NCI-H2081 treated with DMSO at 0.1 percent for 48 hours (cell line): ENCODE results near the gene MIPEP.
"Not testable (repeated sequence)": the region's sequence is repeated elsewhere in the genome, so short reads cannot be mapped to it uniquely, and the experiment has no call there.

Experiments used
- DNase-seq: peaks from one replicate; lab custom pipeline; 2025; lab: John Stamatoyannopoulos, UW

MIPEP gene

GRCh38 chr13:23749288-23749873 lies 139.8 kb downstream of the MIPEP start:
- no peak for DNase-seq

DNA sequence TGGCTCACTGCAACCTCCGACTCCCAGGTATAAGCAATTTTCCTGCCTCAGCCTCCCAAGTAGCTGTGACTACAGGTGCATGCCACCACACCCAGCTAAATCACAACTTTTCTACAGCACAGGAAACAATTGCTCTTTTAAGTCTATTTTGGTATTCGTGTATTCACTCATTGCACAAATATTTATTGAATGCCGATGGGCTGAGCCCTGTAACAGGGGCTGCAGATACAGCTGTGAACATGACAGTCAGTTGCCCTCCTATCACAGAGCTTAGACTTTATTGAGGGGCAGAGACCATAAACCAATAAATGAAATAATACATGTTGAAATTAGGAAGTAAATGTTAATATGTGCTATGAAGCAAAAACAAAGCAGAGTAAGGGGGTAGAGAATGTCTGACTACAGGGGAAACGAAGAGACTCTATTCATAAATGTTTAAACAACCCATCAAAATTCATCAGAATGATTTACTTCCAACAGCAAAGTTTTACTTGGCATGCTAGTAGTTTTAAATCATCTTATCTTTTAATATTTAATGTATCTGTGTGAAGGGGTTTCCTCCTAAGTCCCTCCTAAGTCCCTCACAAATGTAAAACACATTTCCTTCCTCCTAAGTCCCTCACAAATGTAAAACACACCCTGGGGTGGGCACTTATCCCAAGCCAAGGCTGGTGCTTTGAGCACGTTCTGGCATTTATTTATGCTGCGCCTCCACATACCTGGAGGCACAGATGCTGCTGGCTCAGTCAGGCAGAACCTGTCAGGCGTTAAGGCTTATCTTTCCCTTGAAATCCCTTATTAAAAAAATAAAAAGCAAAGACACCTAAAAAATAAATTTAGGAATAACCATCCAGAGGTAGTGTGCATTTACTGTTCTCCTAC lies 140.8 kb downstream of the MIPEP start:
- no peak for DNase-seq

DNA sequence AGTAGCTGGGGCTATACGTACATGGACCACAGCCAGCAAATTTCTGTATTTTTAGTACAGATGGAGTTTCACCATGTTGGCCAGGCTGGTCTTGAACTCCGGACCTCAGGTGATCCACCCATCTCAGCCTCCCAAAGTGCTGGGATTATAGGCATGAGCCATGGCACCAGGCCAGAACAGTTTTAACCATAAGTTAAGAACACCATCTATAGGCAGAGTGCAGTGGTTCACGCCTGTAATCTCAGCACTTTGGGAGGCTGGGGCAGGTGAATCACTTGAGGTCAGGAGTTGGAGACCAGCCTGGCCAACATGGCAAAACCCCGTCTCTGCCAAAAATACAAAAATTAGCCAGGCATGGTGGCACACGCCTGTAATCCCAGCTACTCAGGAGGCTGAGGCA lies 143.1 kb downstream of the MIPEP start:
- not testable (repeated sequence) for DNase-seq

- DNase-seq, result no peak
These were observed 144.9 kb downstream of the MIPEP start for GRCh38 chr13:23744315-23744714.

GRCh38 chr13:23743278-23744076 lies 145.7 kb downstream of the MIPEP start:
- DNase-seq, result no peak

DNA sequence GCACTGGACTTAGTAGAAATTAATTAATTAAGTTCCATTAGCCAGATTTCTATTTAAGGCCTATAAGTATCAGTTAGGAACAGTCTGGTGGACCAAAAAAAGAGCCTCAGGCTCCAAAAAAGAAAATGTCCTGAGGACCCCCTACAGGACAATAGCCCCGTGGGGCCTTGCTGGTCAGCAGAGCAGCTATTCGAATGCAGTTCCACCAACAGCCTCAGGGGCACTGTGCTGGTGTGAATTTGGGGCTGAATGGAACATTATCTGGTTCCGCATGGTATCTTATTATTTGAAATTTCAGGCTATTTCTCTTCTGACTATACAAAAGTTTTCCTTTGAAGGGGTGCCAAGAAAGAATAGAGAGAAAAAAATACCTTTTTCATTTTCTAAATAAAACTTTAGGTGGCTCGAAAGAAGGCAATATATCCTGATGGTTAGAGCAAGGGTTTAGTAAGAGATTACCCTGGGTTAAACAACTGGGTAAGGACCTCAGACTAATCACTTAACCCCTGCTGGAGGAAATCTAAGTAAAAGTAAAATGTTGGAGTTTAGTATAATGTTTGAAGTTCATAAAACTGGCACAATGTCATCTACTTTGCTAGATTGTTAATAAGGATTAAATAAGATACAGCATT lies 147.2 kb downstream of the MIPEP start:
- no peak for DNase-seq

- no peak for DNase-seq
These were observed 149.2 kb downstream of the MIPEP start for GRCh38 chr13:23740002-23740401.

- DNase-seq, result no peak
These were observed 149.6 kb downstream of the MIPEP start for GRCh38 chr13:23739596-23739995.

DNA sequence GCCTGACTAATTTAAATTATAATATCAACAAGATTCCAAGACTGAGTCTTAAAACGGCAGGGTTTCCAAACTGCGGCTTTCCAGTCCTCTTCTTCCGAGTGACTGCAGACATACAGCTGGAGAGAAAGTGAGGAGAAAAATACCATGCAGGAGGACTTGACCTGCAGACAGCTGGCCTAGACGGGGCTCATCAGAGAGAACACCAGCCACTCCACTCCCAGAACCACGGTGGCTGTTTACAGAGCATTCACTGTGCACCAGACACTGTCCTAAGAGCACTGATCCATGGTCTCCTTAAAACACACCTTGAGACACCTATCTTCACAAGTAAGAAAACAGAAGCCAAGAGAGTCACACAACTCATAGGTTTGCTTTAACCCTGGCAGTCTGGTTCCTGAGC lies 152.7 kb downstream of the MIPEP start:
- DNase-seq, result no peak

GRCh38 chr13:23735329-23735728 lies 153.9 kb downstream of the MIPEP start:
- no peak for DNase-seq

- no peak for DNase-seq
These were observed 157.5 kb downstream of the MIPEP start for GRCh38 chr13:23731709-23732108.

GRCh38 chr13:23730251-23730650 lies 158.9 kb downstream of the MIPEP start:
- no peak for DNase-seq

GRCh38 chr13:23729531-23729930 lies 159.7 kb downstream of the MIPEP start:
- DNase-seq, result no peak

DNA sequence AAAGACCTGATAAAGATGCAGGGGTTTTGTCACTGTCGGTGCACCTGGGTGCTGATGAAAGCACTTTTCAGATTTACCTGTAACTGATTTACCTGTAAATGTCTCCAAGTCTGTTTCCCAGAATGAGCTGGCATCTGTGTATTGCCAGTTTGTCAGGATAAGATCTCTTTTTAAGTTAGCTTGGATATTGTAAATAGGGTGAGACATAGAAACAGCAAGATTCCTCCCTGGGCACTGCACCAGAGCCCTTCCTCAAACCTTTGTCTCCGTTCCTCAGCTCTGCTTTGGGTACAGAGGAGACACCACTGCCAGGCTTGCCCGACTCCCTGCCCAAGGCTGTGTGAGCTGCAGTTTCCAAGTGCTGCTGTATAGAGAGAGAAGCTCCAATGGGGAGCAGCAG lies 160.4 kb downstream of the MIPEP start:
- DNase-seq, result no peak

- DNase-seq, result no peak
These were observed 163.3 kb downstream of the MIPEP start for GRCh38 chr13:23725922-23726321.

DNA sequence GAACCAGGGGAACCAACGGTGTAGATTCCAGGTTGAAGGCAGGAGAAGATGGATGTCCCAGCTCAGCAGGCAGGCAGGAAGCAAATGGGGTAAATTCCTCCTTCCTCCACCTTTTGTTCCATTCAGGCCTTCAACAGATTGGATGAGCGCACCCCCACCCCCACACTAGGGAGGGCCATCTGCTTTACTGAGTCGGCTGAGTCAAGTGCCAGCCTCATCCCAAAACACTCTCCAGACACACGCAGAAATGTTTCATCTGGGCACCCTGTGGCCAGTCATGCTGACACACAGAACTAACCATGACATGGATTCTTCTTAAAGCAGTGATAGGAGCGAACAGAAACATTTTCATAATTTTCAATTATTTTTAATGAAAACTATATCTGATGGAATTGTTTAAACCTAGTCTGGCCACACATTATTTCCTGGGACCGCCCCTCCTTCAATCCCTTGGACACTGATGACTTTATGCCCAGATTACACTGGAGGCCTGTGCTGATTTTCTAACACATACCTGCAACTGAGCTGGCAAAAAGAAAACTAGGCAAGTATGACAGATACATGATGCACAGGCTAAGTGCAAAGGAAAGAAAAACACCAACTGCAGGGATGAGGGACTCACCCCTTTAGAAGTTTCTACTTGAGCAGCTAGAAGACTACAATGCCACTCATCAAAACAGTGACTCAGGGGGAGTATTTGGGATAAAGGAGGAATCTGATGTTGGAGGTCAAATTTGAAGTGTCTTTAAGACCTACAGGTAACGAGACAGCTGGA lies 164.8 kb downstream of the MIPEP start:
- no peak for DNase-seq

DNA sequence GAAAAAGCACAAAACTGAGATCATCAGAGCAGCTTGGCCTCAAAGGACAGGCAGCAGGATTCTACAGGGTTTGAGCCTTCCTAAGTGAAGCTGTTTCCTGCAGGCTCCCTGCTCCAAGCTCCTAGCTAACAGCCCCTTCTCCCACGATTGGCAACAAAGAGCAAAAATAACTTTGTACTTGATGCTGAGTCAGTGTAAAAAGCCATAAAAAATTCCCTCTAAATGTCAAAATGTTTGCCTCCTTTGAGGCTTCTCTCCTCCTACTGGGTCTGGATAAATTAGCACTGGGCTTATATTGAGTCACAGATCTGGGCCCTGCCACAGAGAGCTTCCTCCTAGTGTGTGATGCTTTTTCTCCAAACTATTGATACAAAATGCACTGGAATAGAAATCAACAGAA lies 165.7 kb downstream of the MIPEP start:
- DNase-seq, result no peak

DNA sequence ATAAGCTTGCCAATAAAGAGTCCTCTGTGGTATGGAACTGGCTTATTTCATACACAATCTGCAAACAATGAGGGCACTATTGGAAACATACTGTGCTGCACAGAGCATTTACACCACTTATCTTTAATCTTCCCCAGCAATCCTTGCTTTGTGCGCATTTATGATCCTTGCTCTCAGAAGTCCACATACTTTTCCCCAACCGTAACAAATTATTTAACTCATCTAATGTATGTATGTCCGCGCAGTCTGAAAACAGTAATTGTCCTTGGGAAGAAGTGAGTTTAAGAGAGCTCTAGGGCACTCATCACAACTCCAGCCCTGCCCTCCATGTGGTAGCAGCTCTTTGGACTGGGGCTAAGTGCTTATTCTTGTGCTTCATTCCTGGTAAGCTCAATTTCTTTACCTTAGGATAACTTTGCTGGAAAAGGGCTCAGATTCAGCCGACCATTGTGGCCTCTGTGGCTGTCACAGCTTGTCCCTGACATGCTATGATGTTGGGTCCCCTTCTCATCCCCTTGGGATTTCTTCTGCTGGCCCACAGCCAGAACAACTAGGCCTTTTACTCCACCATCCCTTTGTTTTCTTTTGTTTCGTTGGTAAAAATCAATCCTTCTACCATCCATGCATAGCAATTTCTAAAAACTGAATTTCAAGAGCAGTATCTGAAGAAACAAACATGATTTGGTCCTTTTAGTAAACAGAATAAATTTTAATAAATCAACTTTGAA lies 166.3 kb downstream of the MIPEP start:
- no peak for DNase-seq

DNA sequence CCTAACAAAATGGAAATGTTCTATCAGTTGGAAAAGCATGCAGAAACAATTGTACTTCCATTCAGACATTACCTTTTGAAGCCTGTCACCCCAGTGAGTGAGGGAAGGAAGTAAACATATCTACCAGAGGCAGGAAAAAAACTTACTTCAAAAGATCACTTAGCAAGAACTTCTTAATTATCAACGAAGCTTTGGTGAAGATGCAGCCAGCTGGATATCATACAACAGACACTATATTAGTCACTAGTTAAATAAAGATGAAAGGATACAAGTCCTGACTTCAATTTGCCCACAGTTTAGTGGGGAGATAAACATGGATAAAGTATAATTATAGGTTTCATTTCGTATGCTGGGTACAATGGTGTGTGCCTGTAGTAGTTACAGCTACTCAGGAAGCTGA lies 170.2 kb downstream of the MIPEP start:
- no peak for DNase-seq

- DNase-seq, result no peak
These were observed 172.8 kb downstream of the MIPEP start for GRCh38 chr13:23716401-23716800.

- DNase-seq, result no peak
These were observed 173.4 kb downstream of the MIPEP start for GRCh38 chr13:23715762-23716235.
